Ovary (tissue), 9 donors: ENCODE measurements around the gene INSIG2. TPM values are rescaled to one million over a fixed set of nuclear protein-coding genes. Genes with fewer than 3 reads are reported as not detected.

ENCODE experiments used
- DNase-seq, 5 donors: peaks; one replicate each; pipeline ENCODE4 v3.0.0-alpha.2; 2019 to 2020
- H3K27ac ChIP-seq, 2 donors: fragments of 200-600 bp; one replicate each; pipeline versions ENCODE4 v1.5.1 to v1.8.0; 2019 to 2022
- H3K27me3 ChIP-seq: fragments of 200-600 bp; one replicate; pipeline ENCODE4 v1.8.0; 2022
- H3K36me3 ChIP-seq: fragments of 200-600 bp; sonication (generic); one replicate; pipeline ENCODE4 v1.5.1; 2019
- H3K4me1 ChIP-seq: one replicate; pipeline ENCODE4 v1.8.1; 2013; ENCODE audit warnings: mild to moderate bottlenecking, moderate library complexity; ENCODE audit not compliant: insufficient read depth
- H3K4me3 ChIP-seq: fragments of 200-600 bp; sonication (generic); one replicate; pipeline ENCODE4 v1.5.1; 2017
- H3K9me3 ChIP-seq, 2 donors: fragments of 200-600 bp in 1 of 2; sonication (generic) in 1 of 2; one replicate each; pipeline versions ENCODE4 v1.5.1 to v1.8.1; 2013 to 2019; ENCODE audit warnings: mild to moderate bottlenecking in 1 of 2, moderate library complexity in 1 of 2
- EP300 ChIP-seq: sonication (generic); formaldehyde crosslinking; IDR thresholded peaks from one replicate; pipeline ENCODE4 v1.6.1; 2017; ENCODE audit warnings: antibody characterized with exemption
- POLR2A ChIP-seq: fragments of 450-650 bp; IDR thresholded peaks from one replicate; pipeline ENCODE4 v1.6.1; 2017; ENCODE audit warnings: antibody characterized with exemption, mild to moderate bottlenecking, moderate library complexity
- WGBS, 3 donors: extraction: QIAGEN DNeasy Blood & Tissue Kit in 1 of 3; methylation state at CpG; one replicate each; pipeline versions ENCODE4 v1.1.5 to v1.1.7; 2013 to 2017; 5-methylcytosine and 5-hydroxymethylcytosine counted together
- intact Hi-C, 4 donors: fragments of 100-400 bp; cut with DNase I; formaldehyde crosslinking; loops; one replicate each; pipeline versions ENCODE4 v1.11.0 to v1.15.1; 2022 to 2023
- polyA plus RNA-seq, 2 donors: library from polyadenylated mRNA; stranded (reverse); fragments of 200-250 nt in 1 of 2; fragments of 350-450 nt in 1 of 2; fragmentation: Illumina TruSeq in 1 of 2; extraction: RNeasy Lipid Tissue Mini Kit (QIAGEN cat#74804) in 1 of 2; gene quantifications; one replicate each; pipeline ENCODE4 v1.2.3, GENCODE V29; 2013 to 2014
- total RNA-seq, 7 donors: library from RNA; depleted of rRNA in 2 of 7; stranded (reverse); fragments of >200 nt in 2 of 7; fragmentation: NEBNext Ultra II Directional in 3 of 7; extraction: Animal tissue kit (Norgen Biotek cat#: 25700) in 3 of 7; gene quantifications; one replicate each; pipeline versions ENCODE4 v1.1.0 to v1.2.4, GENCODE V29; 2016 to 2023
- TF ChIP-seq, protein P1 (sequence below), 3 donors: fragments of 450-650 bp in 2 of 3; fragments of 200-600 bp in 1 of 3; IDR thresholded peaks; one replicate each; pipeline versions ENCODE4 v1.5.1 to v1.8.0; 2016 to 2022; ENCODE audit warnings: antibody characterized with exemption in 3 of 3, mild to moderate bottlenecking in 1 of 3
- donor health status: DM: no; HTN: no; CAD: no; lungs with moderate emphysema.
- donor health status: DM: no; HTN: no; CAD: no.
- donor health status: Bipolar disorder and iron deficiency.
- donor health status: DM: yes; HTN: yes; CAD: no.
- donor health status: DM: no; HTN: no; CAD: no.
- donor health status: DM: yes; HTN: yes; CAD: no.

The INSIG2 gene
- total and polyA plus RNA-seq, 9 donors = 10.9 to 20.3 (median 16.6) TPM

DNA sequence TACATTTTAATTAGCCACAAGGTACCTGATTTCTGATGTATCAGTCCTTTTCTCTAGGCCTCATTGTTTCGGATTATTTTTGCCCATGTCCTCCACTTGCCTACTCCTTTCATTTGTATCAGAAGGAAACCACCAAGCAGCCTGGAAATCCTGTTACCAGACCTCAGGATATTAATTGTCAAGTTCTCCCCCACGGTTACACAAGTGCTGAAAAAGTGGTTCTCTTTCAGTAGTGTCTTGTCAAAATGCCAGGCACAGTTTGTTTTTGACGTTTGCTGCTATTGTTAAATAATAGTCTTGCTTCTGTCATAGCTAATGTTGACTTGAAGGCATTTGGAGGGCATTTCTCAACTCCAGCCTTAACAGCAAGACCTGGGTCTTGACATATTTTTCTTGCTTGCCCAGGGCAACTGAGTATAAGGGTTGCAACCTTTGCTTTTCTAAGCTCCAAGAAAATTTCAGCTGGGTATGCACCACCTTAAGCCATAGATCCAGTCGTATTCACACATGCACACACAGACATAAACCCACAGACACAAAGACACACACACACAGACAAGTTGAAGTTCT lies 31.0 kb downstream of the INSIG2 start:
- intact Hi-C loops = no loop called here
- H3K27me3 ChIP-seq = no peaks in the 10 kb centered on the region
- no peaks in the 10 kb centered on the region for H3K9me3 ChIP-seq
- no peak overlapping the region for H3K4me3 ChIP-seq
- peaks cover 2% of the 10 kb centered on the region for H3K4me1 ChIP-seq
- TF ChIP-seq, protein P1, sequence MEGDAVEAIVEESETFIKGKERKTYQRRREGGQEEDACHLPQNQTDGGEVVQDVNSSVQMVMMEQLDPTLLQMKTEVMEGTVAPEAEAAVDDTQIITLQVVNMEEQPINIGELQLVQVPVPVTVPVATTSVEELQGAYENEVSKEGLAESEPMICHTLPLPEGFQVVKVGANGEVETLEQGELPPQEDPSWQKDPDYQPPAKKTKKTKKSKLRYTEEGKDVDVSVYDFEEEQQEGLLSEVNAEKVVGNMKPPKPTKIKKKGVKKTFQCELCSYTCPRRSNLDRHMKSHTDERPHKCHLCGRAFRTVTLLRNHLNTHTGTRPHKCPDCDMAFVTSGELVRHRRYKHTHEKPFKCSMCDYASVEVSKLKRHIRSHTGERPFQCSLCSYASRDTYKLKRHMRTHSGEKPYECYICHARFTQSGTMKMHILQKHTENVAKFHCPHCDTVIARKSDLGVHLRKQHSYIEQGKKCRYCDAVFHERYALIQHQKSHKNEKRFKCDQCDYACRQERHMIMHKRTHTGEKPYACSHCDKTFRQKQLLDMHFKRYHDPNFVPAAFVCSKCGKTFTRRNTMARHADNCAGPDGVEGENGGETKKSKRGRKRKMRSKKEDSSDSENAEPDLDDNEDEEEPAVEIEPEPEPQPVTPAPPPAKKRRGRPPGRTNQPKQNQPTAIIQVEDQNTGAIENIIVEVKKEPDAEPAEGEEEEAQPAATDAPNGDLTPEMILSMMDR (IDR thresholded peaks at IDR 0.05) = no peak
- no peak for TF ChIP-seq POLR2A
- no peak for TF ChIP-seq EP300
- no peak overlapping the region for H3K27ac ChIP-seq
- no peak for DNase-seq
- WGBS, 3 donors = 52 to 64% (median 64%) methylated on average over 4 of the region's 4 CpGs
- no peaks in the 10 kb centered on the region for H3K36me3 ChIP-seq

DNA sequence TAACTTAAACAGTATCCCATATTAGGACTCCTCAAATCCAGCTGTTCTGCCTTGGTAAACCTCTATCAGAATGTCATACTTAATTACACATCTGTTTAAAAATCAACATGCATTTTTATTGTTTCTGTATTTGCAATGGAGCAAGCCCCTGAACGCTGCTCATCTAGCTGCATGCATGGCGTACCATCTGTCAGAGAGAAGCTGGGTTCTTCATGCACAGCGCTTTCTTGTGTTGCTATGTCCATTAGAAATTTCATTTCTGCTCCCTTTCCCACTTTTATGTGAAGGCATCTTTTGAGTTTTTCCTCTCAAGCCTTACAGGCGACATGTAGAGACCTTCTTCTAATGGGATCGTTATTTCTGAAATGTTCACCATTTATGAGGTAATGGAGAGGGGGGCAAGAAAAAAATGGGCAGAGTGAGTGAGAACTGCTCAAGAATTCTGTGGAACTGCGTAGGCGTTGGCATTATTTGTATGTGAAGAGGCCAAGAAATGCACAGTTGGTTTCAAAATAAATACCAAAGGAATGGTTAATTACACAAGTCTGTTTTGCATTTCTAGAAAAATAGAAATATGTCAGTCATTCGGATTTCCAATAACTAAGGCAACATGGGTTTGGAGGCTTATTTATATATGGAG lies 31.6 kb downstream of the INSIG2 start:
- no peaks in the 10 kb centered on the region for H3K36me3 ChIP-seq

DNA sequence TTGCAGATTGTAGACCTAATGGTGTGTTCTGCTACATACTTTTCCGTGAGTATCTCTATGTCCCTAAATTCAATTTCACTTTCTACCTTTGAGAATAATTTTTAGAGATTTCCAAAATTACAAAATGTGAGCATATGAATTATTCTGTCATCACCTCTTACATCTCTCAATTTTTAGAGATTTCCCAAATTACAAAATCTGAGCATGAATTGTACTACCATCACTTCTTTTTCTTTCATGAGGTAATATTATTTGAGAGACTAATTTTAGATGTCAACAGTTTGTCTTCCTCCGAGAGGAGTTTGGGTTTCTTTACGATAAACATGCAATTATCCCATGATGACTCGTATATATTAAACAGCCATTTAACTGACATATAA lies 32.1 kb downstream of the INSIG2 start:
- H3K27ac ChIP-seq = no peak overlapping the region
- WGBS, 3 donors = 85 to 88% (median 87%) methylated on average over 4 of the region's 4 CpGs
- intact Hi-C loops = no loop called here
- H3K27me3 ChIP-seq = no peaks in the 10 kb centered on the region
- no peak for DNase-seq
- H3K36me3 ChIP-seq = no peaks in the 10 kb centered on the region
- no peaks in the 10 kb centered on the region for H3K9me3 ChIP-seq
- H3K4me3 ChIP-seq = no peak overlapping the region
- H3K4me1 ChIP-seq = peaks cover 5% of the 10 kb centered on the region
- TF ChIP-seq EP300 = no peak
- no peak for TF ChIP-seq POLR2A
- TF ChIP-seq, protein P1 (IDR thresholded peaks at IDR 0.05) = no peak

More for the DNA sequence above, 31.6 kb downstream of the INSIG2 start:
- Histone ChIP-seq H3K9me3 (no peaks in the 10 kb centered on the region), H3K4me3 (no peak overlapping the region), H3K27ac (no peak overlapping the region), H3K27me3 (no peaks in the 10 kb centered on the region), H3K4me1 (peaks cover 5% of the 10 kb centered on the region)
- intact Hi-C loops = no loop called here
- DNase-seq = no peak
- TF ChIP-seq, protein P1 (IDR thresholded peaks at IDR 0.05) = no peak
- TF ChIP-seq EP300 = no peak
- no peak for TF ChIP-seq POLR2A
- WGBS, 3 donors = 90 to 93% (median 90%) methylated on average over 8 of the region's 8 CpGs

DNA sequence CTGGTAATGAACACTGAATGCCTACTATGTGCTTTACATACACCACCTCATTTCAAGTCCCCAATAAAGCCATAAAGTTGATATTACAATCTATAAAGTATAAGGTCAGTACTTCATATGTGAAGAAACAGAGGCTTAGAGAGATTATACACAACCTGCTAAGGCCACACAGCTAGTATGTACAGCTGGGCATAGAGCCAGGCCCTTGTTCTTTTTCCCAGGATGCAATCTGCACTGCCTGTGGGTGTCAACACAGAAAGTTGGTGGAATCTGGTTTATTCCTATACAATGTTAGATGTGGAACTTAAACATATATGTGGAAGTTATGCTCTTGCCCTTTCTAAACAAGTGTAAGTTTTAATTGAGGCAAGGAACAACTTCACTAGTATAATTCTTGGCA lies 32.8 kb downstream of the INSIG2 start:
- Histone ChIP-seq H3K27me3 (no peaks in the 10 kb centered on the region), H3K9me3 (no peaks in the 10 kb centered on the region), H3K4me1 (peaks cover 5% of the 10 kb centered on the region), H3K27ac (no peak overlapping the region), H3K36me3 (no peaks in the 10 kb centered on the region), H3K4me3 (no peak overlapping the region)
- no peak for DNase-seq
- intact Hi-C loops = no loop called here
- TF ChIP-seq POLR2A (no peak), EP300 (no peak)
- TF ChIP-seq, protein P1 (IDR thresholded peaks at IDR 0.05) = no peak
